ENCODE data around the gene KCTD10.

Gene KCTD10

GRCh38 chr12:109504068-109504467 is 27.0 kb upstream of the KCTD10 start:
- Histone ChIP-seq H3K36me3 (ENCODE audit: insufficient read depth, low read length) (peaks cover 14% of the 10 kb centered on the region), H3K9me3 (ENCODE audit: control insufficient read depth, insufficient read depth, low read length) (no peaks in the 10 kb centered on the region), H3K9ac (ENCODE audit: low read depth, low read length) (no peak overlapping the region), H3K4me1 (ENCODE audit: insufficient read depth, low read length) (no peaks in the 10 kb centered on the region)

- H3K4me1 ChIP-seq (ENCODE audit: insufficient read depth, low read length), result no peaks in the 10 kb centered on the region
- no peak overlapping the region for H3K9ac ChIP-seq (ENCODE audit: low read depth, low read length)
- H3K9me3 ChIP-seq (ENCODE audit: control insufficient read depth, insufficient read depth, low read length), result no peaks in the 10 kb centered on the region
- H3K36me3 ChIP-seq (ENCODE audit: insufficient read depth, low read length), result peaks cover 14% of the 10 kb centered on the region
These were observed 26.5 kb upstream of the KCTD10 start for GRCh38 chr12:109503611-109504010.

DNA sequence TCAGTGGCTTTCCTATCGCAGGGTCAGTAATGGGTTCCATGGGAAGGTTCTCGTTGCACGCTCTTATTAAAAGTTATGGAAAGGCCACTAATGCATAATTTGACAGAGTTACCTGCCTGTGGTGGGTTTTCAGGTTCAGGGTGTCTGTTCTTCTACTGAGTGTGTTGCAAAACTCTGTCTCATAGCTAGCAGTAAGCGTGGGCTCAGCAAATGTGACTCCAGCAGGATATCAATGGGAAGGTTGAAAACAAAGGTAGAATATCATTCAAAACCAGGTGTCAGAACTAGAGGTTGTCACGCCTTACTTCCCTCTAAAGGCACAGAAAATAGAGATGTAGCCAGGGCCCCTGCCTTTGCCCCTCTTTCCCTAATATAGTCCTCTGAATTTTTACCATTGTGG is 25.2 kb upstream of the KCTD10 start:
- no peaks in the 10 kb centered on the region for H3K4me1 ChIP-seq (ENCODE audit: insufficient read depth, low read length)
- no peaks in the 10 kb centered on the region for H3K9me3 ChIP-seq (ENCODE audit: control insufficient read depth, insufficient read depth, low read length)
- no peak overlapping the region for H3K9ac ChIP-seq (ENCODE audit: low read depth, low read length)
- peaks cover 14% of the 10 kb centered on the region for H3K36me3 ChIP-seq (ENCODE audit: insufficient read depth, low read length)

DNA sequence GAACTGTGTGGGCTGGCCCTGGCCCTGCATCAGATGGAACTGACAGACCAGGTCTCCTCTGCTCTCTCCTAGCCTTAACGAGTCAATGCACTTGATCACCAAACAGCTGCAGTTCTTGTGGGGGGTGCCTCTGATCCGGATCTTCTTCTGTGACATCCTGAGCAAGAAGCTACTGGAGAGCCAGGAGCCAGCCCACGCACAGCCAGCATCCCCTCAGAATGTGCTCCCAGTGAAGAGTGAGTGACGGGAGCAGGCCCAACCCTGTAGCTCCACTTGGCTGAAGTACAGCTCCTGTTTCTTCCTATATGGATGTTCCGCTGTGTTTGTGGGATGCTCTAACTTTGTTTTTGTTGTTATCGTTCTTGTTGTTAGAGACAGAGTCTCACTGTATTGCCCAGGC is 24.2 kb upstream of the KCTD10 start:
- H3K9me3 ChIP-seq (ENCODE audit: control insufficient read depth, insufficient read depth, low read length), result no peaks in the 10 kb centered on the region
- H3K36me3 ChIP-seq (ENCODE audit: insufficient read depth, low read length), result peaks cover 14% of the 10 kb centered on the region
- H3K4me1 ChIP-seq (ENCODE audit: insufficient read depth, low read length), result no peaks in the 10 kb centered on the region
- H3K9ac ChIP-seq (ENCODE audit: low read depth, low read length), result no peak overlapping the region

- Histone ChIP-seq H3K36me3 (ENCODE audit: insufficient read depth, low read length) (peaks cover 14% of the 10 kb centered on the region), H3K9ac (ENCODE audit: low read depth, low read length) (no peak overlapping the region), H3K9me3 (ENCODE audit: control insufficient read depth, insufficient read depth, low read length) (no peaks in the 10 kb centered on the region), H3K4me1 (ENCODE audit: insufficient read depth, low read length) (no peaks in the 10 kb centered on the region)
These were observed 23.5 kb upstream of the KCTD10 start for GRCh38 chr12:109500406-109501185.

DNA sequence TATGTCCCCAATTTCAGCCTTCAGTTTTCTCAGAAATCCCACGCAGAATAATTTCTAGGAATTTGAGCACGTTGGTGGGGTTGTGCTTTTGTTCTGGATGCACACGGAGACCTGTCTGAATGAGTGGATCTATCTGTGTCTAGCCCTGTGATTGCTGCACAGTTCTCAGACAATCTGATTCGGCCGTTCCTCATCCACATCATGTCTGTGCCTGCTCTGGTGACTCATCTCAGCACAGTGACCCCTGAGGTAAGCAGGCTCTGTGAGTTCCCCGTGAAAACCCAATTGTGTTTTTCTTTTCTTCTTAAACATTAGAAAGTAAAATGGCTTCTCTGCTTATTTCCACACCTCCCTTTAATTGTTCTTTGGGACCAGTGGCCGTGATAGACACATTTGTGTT is 20.6 kb upstream of the KCTD10 start:
- Histone ChIP-seq H3K9ac (ENCODE audit: low read depth, low read length) (no peak overlapping the region), H3K36me3 (ENCODE audit: insufficient read depth, low read length) (peaks cover 9% of the 10 kb centered on the region), H3K9me3 (ENCODE audit: control insufficient read depth, insufficient read depth, low read length) (peaks cover 3% of the 10 kb centered on the region; the same call in 1 of the 2 replicates), H3K4me1 (ENCODE audit: insufficient read depth, low read length) (no peaks in the 10 kb centered on the region)

DNA sequence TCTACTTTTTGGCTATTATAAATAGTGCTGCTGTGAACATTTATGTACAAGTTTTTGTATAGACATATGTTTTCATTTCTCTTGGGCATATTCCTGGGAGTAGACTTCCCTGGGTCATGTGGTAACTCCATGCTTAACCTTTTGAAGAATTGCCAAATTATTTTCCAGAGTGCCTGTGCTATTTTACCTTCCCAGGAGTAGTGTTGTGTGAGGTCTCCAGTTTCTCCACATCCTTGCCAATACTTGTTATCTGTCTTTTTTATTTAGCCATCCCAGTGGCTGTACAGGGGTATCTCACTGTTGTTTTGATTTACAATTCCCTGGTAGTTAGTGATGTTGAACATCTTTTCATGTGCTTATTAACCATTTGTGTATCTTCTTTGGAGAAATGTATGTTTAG is 19.2 kb upstream of the KCTD10 start:
- peaks cover 3% of the 10 kb centered on the region; the same call in 1 of the 2 replicates for H3K9me3 ChIP-seq (ENCODE audit: control insufficient read depth, insufficient read depth, low read length)
- peaks cover 17% of the 10 kb centered on the region for H3K36me3 ChIP-seq (ENCODE audit: insufficient read depth, low read length)
- no peaks in the 10 kb centered on the region for H3K4me1 ChIP-seq (ENCODE audit: insufficient read depth, low read length)
- no peak overlapping the region for H3K9ac ChIP-seq (ENCODE audit: low read depth, low read length)

DNA sequence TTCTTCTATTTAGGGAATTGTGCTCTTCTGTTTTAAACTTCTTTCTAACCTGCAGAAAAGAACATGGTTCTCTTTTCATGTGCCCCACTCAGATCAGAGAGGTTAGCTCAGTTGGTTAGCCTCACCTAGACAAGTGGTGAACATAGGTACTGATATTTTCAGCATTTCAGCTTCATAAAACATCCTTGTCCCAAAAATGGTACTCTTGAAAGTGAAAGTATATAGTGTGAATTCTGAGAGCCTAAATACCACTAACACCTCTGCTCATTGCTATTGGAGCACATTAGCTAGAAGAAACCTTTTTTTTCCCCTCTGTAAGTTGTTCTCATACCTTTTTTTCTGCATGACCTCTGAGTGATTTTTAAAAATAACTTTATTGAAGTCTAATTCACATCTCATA is 17.9 kb upstream of the KCTD10 start:
- no peak overlapping the region for H3K9ac ChIP-seq (ENCODE audit: low read depth, low read length)

DNA sequence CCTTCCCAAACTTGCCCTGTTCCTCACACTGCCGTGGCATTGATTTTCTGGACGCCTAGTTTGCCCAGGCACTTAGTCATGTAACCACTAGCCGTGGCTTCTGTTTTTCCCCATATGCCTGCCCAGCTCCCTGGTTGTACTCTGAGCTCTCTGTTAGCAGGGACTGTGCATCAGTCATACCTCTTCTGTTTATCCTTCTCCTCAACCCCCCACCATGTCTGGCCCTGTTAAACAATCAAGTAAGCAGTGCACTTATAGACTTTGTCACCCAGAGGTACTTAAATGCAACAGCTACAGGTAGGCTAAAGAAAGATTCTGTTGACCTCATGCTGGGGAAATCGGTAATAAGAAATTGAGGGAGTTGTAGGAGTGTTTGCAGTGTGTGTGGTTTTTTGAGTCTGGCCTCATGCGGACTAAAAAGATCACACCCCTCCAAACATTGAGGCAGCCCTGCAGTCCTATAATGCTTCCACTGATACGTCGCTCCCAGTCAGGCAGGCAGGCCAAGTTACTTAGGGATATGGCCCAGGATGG is 17.3 kb upstream of the KCTD10 start:
- Histone ChIP-seq H3K9me3 (ENCODE audit: control insufficient read depth, insufficient read depth, low read length) (peaks cover 3% of the 10 kb centered on the region; the same call in 1 of the 2 replicates), H3K9ac (ENCODE audit: low read depth, low read length) (no peak overlapping the region), H3K4me1 (ENCODE audit: insufficient read depth, low read length) (no peaks in the 10 kb centered on the region), H3K36me3 (ENCODE audit: insufficient read depth, low read length) (peaks cover 28% of the 10 kb centered on the region)

More for the DNA sequence above, 17.9 kb upstream of the KCTD10 start:
- Histone ChIP-seq H3K4me1 (ENCODE audit: insufficient read depth, low read length) (no peaks in the 10 kb centered on the region), H3K9me3 (ENCODE audit: control insufficient read depth, insufficient read depth, low read length) (peaks cover 3% of the 10 kb centered on the region; the same call in 1 of the 2 replicates), H3K36me3 (ENCODE audit: insufficient read depth, low read length) (peaks cover 25% of the 10 kb centered on the region)

- Histone ChIP-seq H3K36me3 (ENCODE audit: insufficient read depth, low read length) (peaks cover 30% of the 10 kb centered on the region), H3K9me3 (ENCODE audit: control insufficient read depth, insufficient read depth, low read length) (peaks cover 3% of the 10 kb centered on the region; the same call in 1 of the 2 replicates), H3K9ac (ENCODE audit: low read depth, low read length) (no peak overlapping the region), H3K4me1 (ENCODE audit: insufficient read depth, low read length) (no peaks in the 10 kb centered on the region)
These were observed 16.8 kb upstream of the KCTD10 start for GRCh38 chr12:109493938-109494337.

GRCh38 chr12:109493090-109493489 is 16.0 kb upstream of the KCTD10 start:
- no peaks in the 10 kb centered on the region for H3K4me1 ChIP-seq (ENCODE audit: insufficient read depth, low read length)
- H3K9me3 ChIP-seq (ENCODE audit: control insufficient read depth, insufficient read depth, low read length), result peaks cover 3% of the 10 kb centered on the region; the same call in 1 of the 2 replicates
- H3K9ac ChIP-seq (ENCODE audit: low read depth, low read length), result no peak overlapping the region
- peaks cover 36% of the 10 kb centered on the region for H3K36me3 ChIP-seq (ENCODE audit: insufficient read depth, low read length)

- Histone ChIP-seq H3K9ac (ENCODE audit: low read depth, low read length) (no peak overlapping the region), H3K36me3 (ENCODE audit: insufficient read depth, low read length) (peaks cover 42% of the 10 kb centered on the region), H3K4me1 (ENCODE audit: insufficient read depth, low read length) (no peaks in the 10 kb centered on the region), H3K9me3 (ENCODE audit: control insufficient read depth, insufficient read depth, low read length) (peaks cover 3% of the 10 kb centered on the region; the same call in 1 of the 2 replicates)
These were observed 15.3 kb upstream of the KCTD10 start for GRCh38 chr12:109492371-109492770.

DNA sequence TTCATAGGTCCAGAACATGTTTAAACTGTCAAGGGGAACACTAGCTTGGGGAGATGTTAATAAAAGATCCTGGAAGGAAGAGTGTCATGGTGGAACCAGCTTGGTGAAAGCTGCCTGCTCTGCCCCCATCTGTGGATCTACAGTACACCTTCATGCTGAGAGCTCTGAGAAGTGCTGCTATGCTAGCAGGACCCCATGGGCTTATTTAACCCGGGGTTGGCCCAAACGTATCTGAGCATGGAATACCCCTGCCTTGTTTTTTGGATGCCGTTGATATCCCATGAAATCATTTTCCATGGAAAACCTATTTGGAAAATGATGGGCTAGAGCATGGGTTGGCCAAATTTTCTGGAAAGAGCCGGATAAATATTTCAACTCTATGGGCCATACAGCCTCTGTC is 14.6 kb upstream of the KCTD10 start:
- Histone ChIP-seq H3K36me3 (ENCODE audit: insufficient read depth, low read length) (peaks cover 45% of the 10 kb centered on the region), H3K9ac (ENCODE audit: low read depth, low read length) (no peak overlapping the region), H3K4me1 (ENCODE audit: insufficient read depth, low read length) (no peaks in the 10 kb centered on the region), H3K9me3 (ENCODE audit: control insufficient read depth, insufficient read depth, low read length) (peaks cover 3% of the 10 kb centered on the region; the same call in 1 of the 2 replicates)

DNA sequence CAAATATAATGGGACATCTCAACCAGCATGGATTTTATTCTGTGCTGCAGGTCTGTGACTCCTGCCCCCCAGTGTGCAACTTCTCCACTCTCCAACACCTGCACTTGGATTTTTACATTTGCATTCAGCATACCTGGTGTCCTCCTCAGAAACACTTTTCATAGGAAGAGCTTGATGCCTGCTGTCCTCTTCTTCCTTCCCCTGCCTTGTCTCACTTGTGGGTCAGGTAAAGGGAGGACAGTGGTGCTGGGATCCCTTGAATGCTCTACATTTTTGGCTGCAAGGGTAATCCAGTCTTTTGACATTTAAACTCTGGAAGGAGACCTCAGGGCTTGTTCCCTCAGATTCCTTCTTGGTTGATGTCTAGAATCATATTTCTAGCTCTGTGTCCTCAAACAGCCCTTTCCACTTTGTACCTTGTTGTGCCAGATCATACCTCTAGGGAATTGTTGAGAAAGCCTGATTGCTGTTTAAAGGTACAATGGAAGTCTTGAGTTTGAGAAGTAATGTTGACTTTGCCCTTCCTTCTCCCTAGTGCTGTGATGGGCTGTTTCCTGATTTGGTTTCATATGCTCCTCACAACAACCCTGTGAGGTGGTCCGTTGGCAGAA is 13.0 kb upstream of the KCTD10 start:
- Histone ChIP-seq H3K9me3 (ENCODE audit: control insufficient read depth, insufficient read depth, low read length) (peaks cover 3% of the 10 kb centered on the region; the same call in 1 of the 2 replicates), H3K36me3 (ENCODE audit: insufficient read depth, low read length) (peaks cover 58% of the 10 kb centered on the region), H3K4me1 (ENCODE audit: insufficient read depth, low read length) (no peaks in the 10 kb centered on the region), H3K9ac (ENCODE audit: low read depth, low read length) (no peak overlapping the region)
